ENCODE data around the gene EMID1. TPM values are rescaled to one million over a fixed set of nuclear protein-coding genes. Genes with fewer than 3 reads are reported as not detected.

The EMID1 gene
- total RNA-seq, 4 donors from 2014 or later = 2.8 to 4.8 (median 3.6) TPM

GRCh38 chr22:29257751-29258181, 52.1 kb downstream of the EMID1 start:
- TF ChIP-seq CTCF (IDR thresholded peaks at IDR 0.05) (no peak), POLR2A (IDR thresholded peaks at IDR 0.05) (no peak)
- DNase-seq (ENCODE audit: low spot score in 2 of 2) = peak in 1 of 2 donors; percentile 64
- intact Hi-C loops (cut with DNase I; ENCODE audit: low total_unique reads) = no loop called here
- no peak overlapping the region for H3K4me3 ChIP-seq (ENCODE audit: low read depth, poor library complexity, severe bottlenecking)
- 71 to 91% methylated on average over 5 to 8 of the region's 8 CpGs for WGBS, 2 donors

GRCh38 chr22:29258407-29259252, 52.9 kb downstream of the EMID1 start:
- peak in 1 of 2 donors; percentile 69 for DNase-seq (ENCODE audit: low spot score in 2 of 2)
- intact Hi-C loops (cut with DNase I; ENCODE audit: low total_unique reads) = no loop called here
- no peak for TF ChIP-seq CTCF (IDR thresholded peaks at IDR 0.05)
- TF ChIP-seq POLR2A (IDR thresholded peaks at IDR 0.05) = no peak
- no peak overlapping the region for H3K4me3 ChIP-seq (ENCODE audit: low read depth, poor library complexity, severe bottlenecking)
- WGBS, 2 donors = 92 to 95% methylated on average over 11 to 16 of the region's 17 CpGs

GRCh38 chr22:29259253-29259899, 53.7 kb downstream of the EMID1 start:
- DNase-seq (ENCODE audit: low spot score in 2 of 2) = peak in 1 of 2 donors; percentile 59
- no peak overlapping the region for H3K4me3 ChIP-seq (ENCODE audit: low read depth, poor library complexity, severe bottlenecking)
- no peak for TF ChIP-seq POLR2A (IDR thresholded peaks at IDR 0.05)
- TF ChIP-seq CTCF (IDR thresholded peaks at IDR 0.05) = no peak
- WGBS, 2 donors = 80 to 82% methylated on average over 10 to 11 of the region's 11 CpGs
- intact Hi-C loops (cut with DNase I; ENCODE audit: low total_unique reads) = no loop called here

GRCh38 chr22:29260031-29260560, 54.4 kb downstream of the EMID1 start:
- intact Hi-C loops (cut with DNase I; ENCODE audit: low total_unique reads) = no loop called here
- WGBS, 2 donors = 92 to 96% methylated on average over 7 to 13 of the region's 13 CpGs
- TF ChIP-seq POLR2A (IDR thresholded peaks at IDR 0.05) (no peak), CTCF (IDR thresholded peaks at IDR 0.05) (no peak)
- H3K4me3 ChIP-seq (ENCODE audit: low read depth, poor library complexity, severe bottlenecking) = no peak overlapping the region
- DNase-seq (ENCODE audit: low spot score in 2 of 2) = no peak

GRCh38 chr22:29260601-29261315, 55.1 kb downstream of the EMID1 start:
- peak in 1 of 2 donors; percentile 78 for DNase-seq (ENCODE audit: low spot score in 2 of 2)
- no peak for TF ChIP-seq CTCF (IDR thresholded peaks at IDR 0.05)
- TF ChIP-seq POLR2A (IDR thresholded peaks at IDR 0.05) = no peak
- WGBS, 2 donors = 81 to 89% methylated on average over 11 to 17 of the region's 17 CpGs
- H3K4me3 ChIP-seq (ENCODE audit: low read depth, poor library complexity, severe bottlenecking) = no peak overlapping the region
- intact Hi-C loops (cut with DNase I; ENCODE audit: low total_unique reads) = no loop called here
